Mammary epithelial cell (primary cell): Measurements from ENCODE around the gene BTBD2.

Experiments used
- EZH2 ChIP-seq: IDR thresholded peaks from 2 replicates; pipeline ENCODE4 v1.6.1; 2012; ENCODE audit warnings: low read length, inconsistent platforms, borderline replicate concordance
- TF ChIP-seq, protein P1 (sequence below), 2 donors: IDR thresholded peaks in 1 of 2; conservative IDR thresholded peaks in 1 of 2; 2 replicates each; pipeline ENCODE4 v1.5.1; 2011 to 2012; ENCODE audit warnings: inconsistent platforms in 2 of 2, low read length in 2 of 2, mild to moderate bottlenecking in 2 of 2, control low read depth in 1 of 2, low read depth in 1 of 2; ENCODE audit not compliant: insufficient read depth in 1 of 2; ENCODE audit errors: extremely low read depth in 1 of 2

DNA sequence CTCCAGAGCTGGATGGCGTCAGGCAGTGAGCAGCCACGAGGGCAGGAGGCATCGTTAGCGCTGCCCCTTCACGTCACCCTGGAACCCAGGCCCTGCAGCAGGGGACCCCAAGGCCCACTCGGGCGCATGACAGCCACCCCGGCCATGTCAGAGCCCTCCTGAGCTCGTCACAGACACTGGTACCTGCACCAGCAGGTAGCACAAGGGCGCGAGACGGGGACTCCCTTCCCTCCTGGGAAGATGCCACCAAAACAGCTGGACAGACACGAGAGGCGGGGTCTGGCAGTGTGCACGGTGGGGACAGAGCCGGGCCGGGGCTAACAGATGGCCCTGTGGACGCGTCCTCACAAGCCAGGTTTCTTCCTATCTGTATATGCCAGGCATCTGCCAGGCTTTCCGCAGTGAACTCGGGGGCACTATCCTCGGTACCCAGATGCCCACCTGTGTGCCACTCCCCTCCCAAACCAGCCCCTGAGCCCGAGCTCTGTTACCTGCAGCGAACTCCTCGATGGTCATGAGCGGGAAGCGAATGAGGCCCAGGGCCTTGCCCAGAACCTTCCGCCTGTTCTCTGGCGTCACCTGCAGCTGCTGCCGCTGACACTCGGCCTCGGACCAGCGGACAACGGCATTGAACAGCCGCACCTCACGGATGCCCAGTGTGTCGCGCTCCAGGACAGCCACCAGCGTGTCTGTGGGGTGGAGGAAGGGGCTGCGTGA, 25.8 kb downstream of the BTBD2 start:
- no peak for TF ChIP-seq EZH2
- TF ChIP-seq, protein P1, sequence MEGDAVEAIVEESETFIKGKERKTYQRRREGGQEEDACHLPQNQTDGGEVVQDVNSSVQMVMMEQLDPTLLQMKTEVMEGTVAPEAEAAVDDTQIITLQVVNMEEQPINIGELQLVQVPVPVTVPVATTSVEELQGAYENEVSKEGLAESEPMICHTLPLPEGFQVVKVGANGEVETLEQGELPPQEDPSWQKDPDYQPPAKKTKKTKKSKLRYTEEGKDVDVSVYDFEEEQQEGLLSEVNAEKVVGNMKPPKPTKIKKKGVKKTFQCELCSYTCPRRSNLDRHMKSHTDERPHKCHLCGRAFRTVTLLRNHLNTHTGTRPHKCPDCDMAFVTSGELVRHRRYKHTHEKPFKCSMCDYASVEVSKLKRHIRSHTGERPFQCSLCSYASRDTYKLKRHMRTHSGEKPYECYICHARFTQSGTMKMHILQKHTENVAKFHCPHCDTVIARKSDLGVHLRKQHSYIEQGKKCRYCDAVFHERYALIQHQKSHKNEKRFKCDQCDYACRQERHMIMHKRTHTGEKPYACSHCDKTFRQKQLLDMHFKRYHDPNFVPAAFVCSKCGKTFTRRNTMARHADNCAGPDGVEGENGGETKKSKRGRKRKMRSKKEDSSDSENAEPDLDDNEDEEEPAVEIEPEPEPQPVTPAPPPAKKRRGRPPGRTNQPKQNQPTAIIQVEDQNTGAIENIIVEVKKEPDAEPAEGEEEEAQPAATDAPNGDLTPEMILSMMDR (conservative IDR thresholded peaks at IDR 0.05 in 1 of 2, IDR thresholded peaks at IDR 0.05 in 1 of 2; ENCODE audit: extremely low read depth in 1 of 2, insufficient read depth in 1 of 2, low read depth in 1 of 2, low read length in 2 of 2), result no peak
